Myocyte (in vitro differentiated cells): Measurements from ENCODE around the gene MGAT4B. TPM values are rescaled to one million over a fixed set of nuclear protein-coding genes. Genes with fewer than 3 reads are reported as not detected.

Experiments
- DNase-seq: peaks from one replicate; pipeline ENCODE4 v3.0.0-alpha.2; 2012; ENCODE audit warnings: low read depth
- total RNA-seq: library from RNA; depleted of rRNA; stranded (reverse); fragments of >200 nt; gene quantifications from 2 replicates; pipeline ENCODE4 v1.2.3, GENCODE V29; 2014

The MGAT4B gene
- total RNA-seq, 1 donor from 2014 or later = 125 TPM

GRCh38 chr5:179812997-179813607, 6.4 kb upstream of the MGAT4B start:
- no peak for DNase-seq

GRCh38 chr5:179812135-179812825, 5.6 kb upstream of the MGAT4B start:
- DNase-seq = no peak

- DNase-seq = peak; percentile 63
Measured at GRCh38 chr5:179805529-179806249, 977 bp downstream of the MGAT4B start.

GRCh38 chr5:179805070-179805528, 1.6 kb downstream of the MGAT4B start:
- no peak for DNase-seq

GRCh38 chr5:179804555-179804947, 2.1 kb downstream of the MGAT4B start:
- DNase-seq = no peak

GRCh38 chr5:179803651-179804554, 2.8 kb downstream of the MGAT4B start:
- no peak for DNase-seq

- no peak for DNase-seq
Measured at GRCh38 chr5:179802950-179803562, 3.6 kb downstream of the MGAT4B start.

GRCh38 chr5:179802207-179802883, 4.3 kb downstream of the MGAT4B start:
- no peak for DNase-seq

- no peak for DNase-seq
Measured at GRCh38 chr5:179801304-179802206, 5.1 kb downstream of the MGAT4B start.

- DNase-seq = no peak
Measured at GRCh38 chr5:179800696-179801201, 5.9 kb downstream of the MGAT4B start.

- no peak for DNase-seq
Measured at GRCh38 chr5:179800071-179800695, 6.5 kb downstream of the MGAT4B start.

GRCh38 chr5:179799644-179799973, 7.1 kb downstream of the MGAT4B start:
- DNase-seq = no peak

- DNase-seq = no peak
Measured at GRCh38 chr5:179798771-179799643, 7.7 kb downstream of the MGAT4B start.

- DNase-seq = no peak
Measured at GRCh38 chr5:179798144-179798770, 8.4 kb downstream of the MGAT4B start.

GRCh38 chr5:179797741-179798140, 8.9 kb downstream of the MGAT4B start:
- no peak for DNase-seq

GRCh38 chr5:179796877-179797608, 9.6 kb downstream of the MGAT4B start:
- no peak for DNase-seq
